ENCODE measurements around the gene PBX2.
"Not testable (repeated sequence)": the region's sequence is repeated elsewhere in the genome, so short reads cannot be mapped to it uniquely, and the experiment has no call there.

Gene PBX2

GRCh38 chr6:32214126-32214525 is 24.1 kb upstream of the PBX2 start:
- no CpG with 5 or more reads among the region's 3 CpGs for WGBS (ENCODE audit: extremely low coverage, insufficient coverage, insufficient read length)
- Histone ChIP-seq H3K36me3 (ENCODE audit: control insufficient read depth in 1 of 2, insufficient read depth in 2 of 2, low read length in 2 of 2) (no peaks in the 10 kb centered on the region), H2AFZ (ENCODE audit: insufficient read depth, low read length, poor library complexity) (no peak overlapping the region)

DNA sequence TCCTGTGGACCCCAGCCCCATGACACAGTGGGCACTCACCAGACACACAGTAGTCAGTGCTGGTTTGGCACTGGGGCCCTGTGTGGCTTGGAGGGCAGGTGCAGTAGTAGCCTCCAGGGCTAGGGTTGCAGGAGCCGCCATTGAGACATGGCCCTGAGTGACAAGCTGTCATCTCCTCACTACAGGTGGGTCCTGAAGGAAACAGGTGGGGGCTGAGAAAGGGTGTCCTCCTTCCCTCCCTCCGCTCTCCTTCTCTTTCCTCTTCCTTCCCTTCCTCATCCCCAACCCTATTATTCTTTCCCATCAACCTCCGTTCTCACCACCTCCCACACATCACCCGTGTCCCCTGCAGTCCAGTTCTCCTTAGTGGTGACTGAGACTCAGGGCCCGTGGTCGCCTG is 23.6 kb upstream of the PBX2 start:
- Histone ChIP-seq H2BK12ac (ENCODE audit: low read length) (no peak overlapping the region), H3K14ac (ENCODE audit: low read length) (no peak overlapping the region), H3K36me3 (ENCODE audit: control insufficient read depth in 1 of 2, insufficient read depth in 2 of 2, low read length in 2 of 2) (no peaks in the 10 kb centered on the region), H4K12ac (ENCODE audit: low read depth, low read length) (no peak overlapping the region), H2BK5ac (ENCODE audit: low read depth, low read length, poor library complexity) (no peak overlapping the region), H4K8ac (ENCODE audit: low read depth, low read length) (no peak overlapping the region), H3K4ac (ENCODE audit: low read depth, low read length) (no peak overlapping the region), H3K27me3 (ENCODE audit: insufficient read depth, low read length) (no peaks in the 10 kb centered on the region), H3K4me3 (ENCODE audit: low read depth, low read length) (peak overlapping the region; percentile 23), H3K23ac (ENCODE audit: low read length) (no peak overlapping the region), H4K91ac (ENCODE audit: low read depth, low read length) (no peak overlapping the region), H2BK120ac (ENCODE audit: insufficient read depth, low read length, poor library complexity) (no peak overlapping the region), H3K9ac (ENCODE audit: low read length) (no peak overlapping the region), H3K79me1 (ENCODE audit: low read length) (no peaks in the 10 kb centered on the region), H3K4me2 (ENCODE audit: low read length) (no peak overlapping the region), H3K27ac (ENCODE audit: low read depth, low read length) (no peak overlapping the region), H3K79me2 (ENCODE audit: control insufficient read depth, insufficient read depth, low read length, poor library complexity) (no peaks in the 10 kb centered on the region), H3K18ac (ENCODE audit: low read length) (no peak overlapping the region), H3K4me1 (ENCODE audit: control insufficient read depth in 1 of 2, insufficient read depth in 2 of 2, low read length in 2 of 2) (no peaks in the 10 kb centered on the region), H2AFZ (ENCODE audit: insufficient read depth, low read length, poor library complexity) (no peak overlapping the region), H3K9me3 (ENCODE audit: insufficient read depth, low read depth, low read length) (peaks cover 2% of the 10 kb centered on the region), H2AK5ac (ENCODE audit: low read length) (no peak overlapping the region)
- DNase-seq = no peak
- WGBS (ENCODE audit: extremely low coverage, insufficient coverage, insufficient read length) = 100% methylated on average over 2 of the region's 6 CpGs

More at GRCh38 chr6:32214126-32214525, 24.1 kb upstream of the PBX2 start:
- Histone ChIP-seq H3K14ac (ENCODE audit: low read length) (no peak overlapping the region), H3K18ac (ENCODE audit: low read length) (no peak overlapping the region), H3K27me3 (ENCODE audit: insufficient read depth, low read length) (no peaks in the 10 kb centered on the region), H3K79me1 (ENCODE audit: low read length) (no peaks in the 10 kb centered on the region), H2BK120ac (ENCODE audit: insufficient read depth, low read length, poor library complexity) (no peak overlapping the region), H3K4me1 (ENCODE audit: control insufficient read depth in 1 of 2, insufficient read depth in 2 of 2, low read length in 2 of 2) (no peaks in the 10 kb centered on the region), H3K4me2 (ENCODE audit: low read length) (no peak overlapping the region), H3K4ac (ENCODE audit: low read depth, low read length) (no peak overlapping the region), H2AK5ac (ENCODE audit: low read length) (no peak overlapping the region), H2BK12ac (ENCODE audit: low read length) (no peak overlapping the region), H3K79me2 (ENCODE audit: control insufficient read depth, insufficient read depth, low read length, poor library complexity) (no peaks in the 10 kb centered on the region), H3K9me3 (ENCODE audit: insufficient read depth, low read depth, low read length) (peaks cover 2% of the 10 kb centered on the region), H4K91ac (ENCODE audit: low read depth, low read length) (no peak overlapping the region), H3K27ac (ENCODE audit: low read depth, low read length) (no peak overlapping the region), H4K12ac (ENCODE audit: low read depth, low read length) (no peak overlapping the region), H4K8ac (ENCODE audit: low read depth, low read length) (no peak overlapping the region), H3K4me3 (ENCODE audit: low read depth, low read length) (no peak overlapping the region), H3K23ac (ENCODE audit: low read length) (no peak overlapping the region), H3K9ac (ENCODE audit: low read length) (no peak overlapping the region), H2BK5ac (ENCODE audit: low read depth, low read length, poor library complexity) (no peak overlapping the region)
- no peak for DNase-seq

DNA sequence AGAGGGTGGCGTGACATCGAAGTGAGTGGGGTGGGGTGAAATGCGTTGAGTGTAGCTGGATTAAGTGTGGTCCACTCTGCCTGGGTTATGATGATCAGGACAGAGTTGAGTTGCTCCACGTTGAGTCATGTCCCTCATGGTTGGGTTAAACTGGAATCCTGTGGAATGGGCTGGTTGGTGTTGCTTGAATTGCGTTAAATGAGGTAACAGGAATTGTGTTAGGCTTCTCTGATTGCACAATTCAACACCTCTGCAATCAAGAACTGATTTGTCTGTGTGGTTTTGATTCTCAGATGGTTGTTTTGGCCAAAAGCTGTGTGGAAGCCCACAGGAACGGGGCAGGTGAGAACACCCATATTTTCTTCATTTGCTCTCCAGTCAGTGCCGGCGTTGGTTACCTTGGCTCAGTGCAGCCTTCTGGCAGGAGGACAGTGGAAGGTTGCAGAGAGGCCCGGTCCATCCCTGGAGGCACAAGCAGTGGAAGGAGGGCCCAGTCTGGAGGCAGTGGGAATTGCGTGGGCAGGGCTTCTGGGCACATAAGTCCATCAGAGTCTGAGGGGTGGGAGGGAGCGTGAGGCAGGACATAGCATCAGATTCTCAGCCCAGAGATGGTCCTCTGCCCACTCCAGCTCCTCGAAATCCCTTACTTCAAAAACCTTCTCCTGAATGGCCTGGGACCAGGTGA is 22.2 kb upstream of the PBX2 start:
- H2AK5ac ChIP-seq (ENCODE audit: low read length) = no peak overlapping the region
- 100% methylated on average over 3 of the region's 12 CpGs for WGBS (ENCODE audit: extremely low coverage, insufficient coverage, insufficient read length)

DNA sequence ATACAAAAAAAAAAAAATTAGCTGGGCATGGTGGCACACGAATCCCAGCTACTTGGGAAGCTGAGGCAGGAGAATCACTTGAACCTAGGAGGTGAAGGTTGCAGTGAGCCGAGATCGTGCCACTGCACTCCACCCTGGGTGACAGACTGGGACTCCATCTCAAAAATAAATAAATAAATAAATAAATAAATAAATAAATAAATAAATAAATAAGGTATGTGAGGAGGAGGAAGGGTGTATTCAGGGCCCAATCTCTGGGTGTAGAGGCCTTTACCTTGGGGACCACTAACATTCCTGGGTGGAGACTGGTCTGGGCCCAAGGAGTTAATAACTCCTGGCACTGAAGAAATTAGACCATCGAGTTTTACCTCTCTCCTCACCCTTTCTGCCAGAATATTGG is 21.4 kb upstream of the PBX2 start:
- not testable (repeated sequence) for H2AK5ac ChIP-seq (ENCODE audit: low read length); H3K4me2 ChIP-seq (ENCODE audit: low read length); H2BK12ac ChIP-seq (ENCODE audit: low read length); H3K23ac ChIP-seq (ENCODE audit: low read length); H3K14ac ChIP-seq (ENCODE audit: low read length); H2AFZ ChIP-seq (ENCODE audit: insufficient read depth, low read length, poor library complexity); H3K79me2 ChIP-seq (ENCODE audit: control insufficient read depth, insufficient read depth, low read length, poor library complexity); H4K12ac ChIP-seq (ENCODE audit: low read depth, low read length); H2BK120ac ChIP-seq (ENCODE audit: insufficient read depth, low read length, poor library complexity); H2BK5ac ChIP-seq (ENCODE audit: low read depth, low read length, poor library complexity); H4K8ac ChIP-seq (ENCODE audit: low read depth, low read length); H3K4me3 ChIP-seq (ENCODE audit: low read depth, low read length); H3K36me3 ChIP-seq (ENCODE audit: control insufficient read depth in 1 of 2, insufficient read depth in 2 of 2, low read length in 2 of 2); H3K9ac ChIP-seq (ENCODE audit: low read length); H3K18ac ChIP-seq (ENCODE audit: low read length); H3K27me3 ChIP-seq (ENCODE audit: insufficient read depth, low read length); H3K4me1 ChIP-seq (ENCODE audit: control insufficient read depth in 1 of 2, insufficient read depth in 2 of 2, low read length in 2 of 2); H3K4ac ChIP-seq (ENCODE audit: low read depth, low read length); H3K27ac ChIP-seq (ENCODE audit: low read depth, low read length); H4K91ac ChIP-seq (ENCODE audit: low read depth, low read length); DNase-seq; H3K9me3 ChIP-seq (ENCODE audit: insufficient read depth, low read depth, low read length); H3K79me1 ChIP-seq (ENCODE audit: low read length)
- no CpG with 5 or more reads among the region's 4 CpGs for WGBS (ENCODE audit: extremely low coverage, insufficient coverage, insufficient read length)

More for the DNA sequence above, 22.2 kb upstream of the PBX2 start:
- Histone ChIP-seq H3K27ac (ENCODE audit: low read depth, low read length) (no peak overlapping the region), H4K12ac (ENCODE audit: low read depth, low read length) (no peak overlapping the region), H3K9ac (ENCODE audit: low read length) (no peak overlapping the region), H2BK12ac (ENCODE audit: low read length) (no peak overlapping the region), H3K9me3 (ENCODE audit: insufficient read depth, low read depth, low read length) (no peaks in the 10 kb centered on the region), H4K8ac (ENCODE audit: low read depth, low read length) (no peak overlapping the region), H2BK5ac (ENCODE audit: low read depth, low read length, poor library complexity) (no peak overlapping the region), H3K4ac (ENCODE audit: low read depth, low read length) (no peak overlapping the region), H3K14ac (ENCODE audit: low read length) (no peak overlapping the region), H3K4me3 (ENCODE audit: low read depth, low read length) (no peak overlapping the region), H3K27me3 (ENCODE audit: insufficient read depth, low read length) (no peaks in the 10 kb centered on the region), H3K4me2 (ENCODE audit: low read length) (no peak overlapping the region), H2AFZ (ENCODE audit: insufficient read depth, low read length, poor library complexity) (no peak overlapping the region), H3K23ac (ENCODE audit: low read length) (no peak overlapping the region), H3K79me2 (ENCODE audit: control insufficient read depth, insufficient read depth, low read length, poor library complexity) (no peaks in the 10 kb centered on the region), H3K18ac (ENCODE audit: low read length) (no peak overlapping the region), H3K4me1 (ENCODE audit: control insufficient read depth in 1 of 2, insufficient read depth in 2 of 2, low read length in 2 of 2) (no peaks in the 10 kb centered on the region), H2BK120ac (ENCODE audit: insufficient read depth, low read length, poor library complexity) (no peak overlapping the region), H3K79me1 (ENCODE audit: low read length) (no peaks in the 10 kb centered on the region), H4K91ac (ENCODE audit: low read depth, low read length) (no peak overlapping the region), H3K36me3 (ENCODE audit: control insufficient read depth in 1 of 2, insufficient read depth in 2 of 2, low read length in 2 of 2) (no peaks in the 10 kb centered on the region)
- DNase-seq = peak; percentile 80 to 92

All from trophoblast cell (in vitro differentiated cells and primary cell).